ENCODE results near the gene TMCC1.

TMCC1 gene

GRCh38 chr3:129692743-129693142 is 200.8 kb downstream of the TMCC1 start:
- H3K14ac ChIP-seq (ENCODE audit: low read length in 2 of 2) = no peak overlapping the region

DNA sequence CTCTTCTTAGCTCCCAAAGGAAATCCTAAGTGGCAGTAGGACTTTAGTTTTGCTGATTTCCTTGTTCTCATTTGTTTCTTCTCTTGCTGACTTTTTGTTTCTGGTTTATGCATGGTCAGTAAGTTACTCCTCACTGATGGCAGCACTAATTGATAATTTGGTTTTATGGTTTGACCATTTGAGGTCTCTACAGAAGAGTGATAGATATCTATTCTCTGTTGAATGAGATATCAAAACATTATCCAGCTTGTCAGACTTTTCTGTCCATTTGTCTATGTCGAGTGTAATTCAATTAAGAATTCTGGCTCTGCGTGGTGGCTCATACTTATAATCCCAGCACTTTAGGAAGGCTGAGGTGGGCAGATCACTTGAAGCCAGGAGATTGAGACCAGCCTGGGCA is 202.5 kb downstream of the TMCC1 start:
- Histone ChIP-seq H3K36me3 (ENCODE audit: control insufficient read depth in 1 of 2, insufficient read depth in 2 of 2, low read depth in 1 of 2, low read length in 2 of 2) (peaks cover 0 to 3% of the 10 kb centered on the region in 2 experiments), H3K23ac (ENCODE audit: low read length in 2 of 2) (no peak overlapping the region), H3K4me3 (ENCODE audit: insufficient read depth in 1 of 2, low read depth in 1 of 2, low read length in 2 of 2) (no peak overlapping the region), H2BK15ac (ENCODE audit: low read depth, poor library complexity, severe bottlenecking) (no peak overlapping the region), H2BK12ac (ENCODE audit: low read length in 2 of 2) (no peak overlapping the region), H4K91ac (ENCODE audit: low read length) (no peak overlapping the region), H2BK120ac (ENCODE audit: low read depth, low read length) (no peak overlapping the region), H3K27ac (ENCODE audit: low read length, poor library complexity, severe bottlenecking) (no peak overlapping the region), H3K14ac (ENCODE audit: low read length in 2 of 2) (no peak overlapping the region), H3K9ac (ENCODE audit: low read length) (no peak overlapping the region), H3K4ac (ENCODE audit: low read depth in 1 of 2, low read length in 2 of 2) (no peak overlapping the region), H2AFZ (ENCODE audit: low read depth, low read length) (no peak overlapping the region), H3K4me1 (ENCODE audit: control insufficient read depth, insufficient read depth, low read depth, low read length) (peaks cover 4% of the 10 kb centered on the region), H4K8ac (ENCODE audit: low read length) (no peak overlapping the region), H3K9me3 (ENCODE audit: control insufficient read depth, low read length) (no peaks in the 10 kb centered on the region), H3K79me1 (replicated peaks; ENCODE audit: low read length, poor library complexity, severe bottlenecking) (peaks cover 8% of the 10 kb centered on the region), H3K4me2 (ENCODE audit: low read length, poor library complexity, severe bottlenecking) (no peak overlapping the region), H3K18ac (ENCODE audit: low read depth in 1 of 2, low read length in 2 of 2) (no peak overlapping the region), H2AK5ac (ENCODE audit: low read length, severe bottlenecking) (no peak overlapping the region), H3K27me3 (ENCODE audit: control insufficient read depth in 1 of 2, insufficient read depth in 1 of 2, low read length in 2 of 2) (no peaks in the 10 kb centered on the region), H2BK5ac (ENCODE audit: low read depth, low read length, poor library complexity, severe bottlenecking) (no peak overlapping the region)
- 100% methylated on average over 2 of the region's 2 CpGs for whole genome bisulfite sequencing
- no peak for DNase-seq

More at GRCh38 chr3:129692743-129693142, 200.8 kb downstream of the TMCC1 start:
- Histone ChIP-seq H2BK5ac (ENCODE audit: low read depth, low read length, poor library complexity, severe bottlenecking) (no peak overlapping the region), H4K91ac (ENCODE audit: low read length) (no peak overlapping the region), H2AK5ac (ENCODE audit: low read length, severe bottlenecking) (no peak overlapping the region), H3K27ac (ENCODE audit: low read length, poor library complexity, severe bottlenecking) (no peak overlapping the region), H3K9me3 (ENCODE audit: control insufficient read depth, low read length) (no peaks in the 10 kb centered on the region), H3K79me1 (replicated peaks; ENCODE audit: low read length, poor library complexity, severe bottlenecking) (peaks cover 14% of the 10 kb centered on the region), H3K36me3 (ENCODE audit: control insufficient read depth in 1 of 2, insufficient read depth in 2 of 2, low read depth in 1 of 2, low read length in 2 of 2) (peaks cover 3 to 7% of the 10 kb centered on the region in 2 experiments), H4K8ac (ENCODE audit: low read length) (no peak overlapping the region), H2BK15ac (ENCODE audit: low read depth, poor library complexity, severe bottlenecking) (no peak overlapping the region), H3K27me3 (ENCODE audit: control insufficient read depth in 1 of 2, insufficient read depth in 1 of 2, low read length in 2 of 2) (no peaks in the 10 kb centered on the region), H3K23ac (ENCODE audit: low read length in 2 of 2) (no peak overlapping the region), H3K4ac (ENCODE audit: low read depth in 1 of 2, low read length in 2 of 2) (no peak overlapping the region), H2BK120ac (ENCODE audit: low read depth, low read length) (no peak overlapping the region), H3K4me2 (ENCODE audit: low read length, poor library complexity, severe bottlenecking) (no peak overlapping the region), H2AFZ (ENCODE audit: low read depth, low read length) (no peak overlapping the region), H2BK12ac (ENCODE audit: low read length in 2 of 2) (no peak overlapping the region), H3K4me3 (ENCODE audit: insufficient read depth in 1 of 2, low read depth in 1 of 2, low read length in 2 of 2) (no peak overlapping the region), H3K18ac (ENCODE audit: low read depth in 1 of 2, low read length in 2 of 2) (no peak overlapping the region), H3K9ac (ENCODE audit: low read length) (no peak overlapping the region), H3K4me1 (ENCODE audit: control insufficient read depth, insufficient read depth, low read depth, low read length) (peaks cover 4% of the 10 kb centered on the region)
- DNase-seq = no peak
- 100% methylated on average over 1 of the region's 2 CpGs for WGBS

DNA sequence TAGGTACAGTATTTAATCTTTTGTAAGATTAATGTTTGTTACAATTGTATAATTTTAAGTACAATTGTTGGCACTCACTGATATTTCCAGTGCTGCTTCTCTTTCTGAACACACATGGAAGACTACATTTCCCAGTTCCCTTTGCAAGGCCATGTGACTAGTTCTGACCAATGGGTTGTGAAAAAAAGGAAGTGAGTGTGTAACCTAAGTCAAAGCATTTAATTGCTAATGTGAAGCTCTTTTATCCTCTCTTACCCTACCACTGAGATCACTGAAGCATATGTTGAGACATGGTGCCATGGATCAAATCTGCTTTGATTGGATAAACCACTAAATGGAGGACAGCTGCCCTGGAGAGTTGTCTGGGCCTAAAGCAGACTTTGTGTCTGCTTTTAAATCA is 203.1 kb downstream of the TMCC1 start:
- H3K36me3 ChIP-seq (ENCODE audit: control insufficient read depth in 1 of 2, insufficient read depth in 2 of 2, low read depth in 1 of 2, low read length in 2 of 2) = peaks cover 0 to 3% of the 10 kb centered on the region in 2 experiments
- peaks cover 4% of the 10 kb centered on the region for H3K4me1 ChIP-seq (ENCODE audit: control insufficient read depth, insufficient read depth, low read depth, low read length)
- DNase-seq = peak; percentile 75
- H4K8ac ChIP-seq (ENCODE audit: low read length) = no peak overlapping the region
- H2AK5ac ChIP-seq (ENCODE audit: low read length, severe bottlenecking) = no peak overlapping the region
- no peak overlapping the region for H3K4me2 ChIP-seq (ENCODE audit: low read length, poor library complexity, severe bottlenecking)
- no peak overlapping the region for H3K27ac ChIP-seq (ENCODE audit: low read length, poor library complexity, severe bottlenecking)
- no peak overlapping the region for H2BK120ac ChIP-seq (ENCODE audit: low read depth, low read length)
- H3K79me1 ChIP-seq (replicated peaks; ENCODE audit: low read length, poor library complexity, severe bottlenecking) = peaks cover 10% of the 10 kb centered on the region
- no peak overlapping the region for H3K23ac ChIP-seq (ENCODE audit: low read length in 2 of 2)
- no peak overlapping the region for H3K4me3 ChIP-seq (ENCODE audit: insufficient read depth in 1 of 2, low read depth in 1 of 2, low read length in 2 of 2)
- no peak overlapping the region for H2BK5ac ChIP-seq (ENCODE audit: low read depth, low read length, poor library complexity, severe bottlenecking)
- no peak overlapping the region for H2BK15ac ChIP-seq (ENCODE audit: low read depth, poor library complexity, severe bottlenecking)
- no peaks in the 10 kb centered on the region for H3K9me3 ChIP-seq (ENCODE audit: control insufficient read depth, low read length)
- H3K9ac ChIP-seq (ENCODE audit: low read length) = no peak overlapping the region
- H3K27me3 ChIP-seq (ENCODE audit: control insufficient read depth in 1 of 2, insufficient read depth in 1 of 2, low read length in 2 of 2) = no peaks in the 10 kb centered on the region
- H3K18ac ChIP-seq (ENCODE audit: low read depth in 1 of 2, low read length in 2 of 2) = no peak overlapping the region
- H3K4ac ChIP-seq (ENCODE audit: low read depth in 1 of 2, low read length in 2 of 2) = no peak overlapping the region
- no peak overlapping the region for H4K91ac ChIP-seq (ENCODE audit: low read length)
- no peak overlapping the region for H2BK12ac ChIP-seq (ENCODE audit: low read length in 2 of 2)
- no peak overlapping the region for H2AFZ ChIP-seq (ENCODE audit: low read depth, low read length)
- no peak overlapping the region for H3K14ac ChIP-seq (ENCODE audit: low read length in 2 of 2)

DNA sequence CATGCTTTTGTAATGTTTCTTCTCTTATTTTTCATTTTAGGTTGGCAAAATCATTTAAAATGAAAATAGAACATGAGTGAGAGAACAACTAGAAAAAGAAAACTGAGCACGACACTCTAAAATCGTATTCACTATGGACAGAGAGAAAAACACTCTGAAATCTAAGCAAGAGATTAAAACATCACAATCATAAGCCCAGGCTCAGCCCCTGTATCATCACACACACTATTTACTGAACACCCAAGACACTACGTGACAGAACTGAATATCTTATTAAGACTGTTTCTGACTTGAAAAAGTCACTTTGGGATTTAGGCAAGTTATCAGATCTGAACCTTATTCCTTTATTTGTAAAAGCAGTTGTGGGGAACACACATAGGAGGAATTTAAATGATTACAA is 204.5 kb downstream of the TMCC1 start:
- H3K9ac ChIP-seq (ENCODE audit: low read length) = peak overlapping the region; percentile 80
- no peak overlapping the region for H4K8ac ChIP-seq (ENCODE audit: low read length)

More for the DNA sequence above, 204.5 kb downstream of the TMCC1 start:
- Histone ChIP-seq H2BK15ac (ENCODE audit: low read depth, poor library complexity, severe bottlenecking) (no peak overlapping the region), H3K79me1 (replicated peaks; ENCODE audit: low read length, poor library complexity, severe bottlenecking) (peaks cover 16% of the 10 kb centered on the region), H3K27me3 (ENCODE audit: control insufficient read depth in 1 of 2, insufficient read depth in 1 of 2, low read length in 2 of 2) (no peaks in the 10 kb centered on the region), H3K4me2 (ENCODE audit: low read length, poor library complexity, severe bottlenecking) (no peak overlapping the region), H2AK5ac (ENCODE audit: low read length, severe bottlenecking) (no peak overlapping the region), H3K36me3 (ENCODE audit: control insufficient read depth in 1 of 2, insufficient read depth in 2 of 2, low read depth in 1 of 2, low read length in 2 of 2) (peaks cover 0 to 3% of the 10 kb centered on the region in 2 experiments), H4K91ac (ENCODE audit: low read length) (no peak overlapping the region), H2BK12ac (ENCODE audit: low read length in 2 of 2) (no peak overlapping the region), H3K4me1 (ENCODE audit: control insufficient read depth, insufficient read depth, low read depth, low read length) (peaks cover 4% of the 10 kb centered on the region), H3K18ac (ENCODE audit: low read depth in 1 of 2, low read length in 2 of 2) (no peak overlapping the region), H3K9me3 (ENCODE audit: control insufficient read depth, low read length) (no peaks in the 10 kb centered on the region), H3K23ac (ENCODE audit: low read length in 2 of 2) (no peak overlapping the region), H3K4ac (ENCODE audit: low read depth in 1 of 2, low read length in 2 of 2) (no peak overlapping the region), H2BK5ac (ENCODE audit: low read depth, low read length, poor library complexity, severe bottlenecking) (no peak overlapping the region), H3K4me3 (ENCODE audit: insufficient read depth in 1 of 2, low read depth in 1 of 2, low read length in 2 of 2) (peak overlapping the region in 1 of 2 experiments; percentile 72), H2BK120ac (ENCODE audit: low read depth, low read length) (no peak overlapping the region), H2AFZ (ENCODE audit: low read depth, low read length) (no peak overlapping the region), H3K14ac (ENCODE audit: low read length in 2 of 2) (no peak overlapping the region), H3K27ac (ENCODE audit: low read length, poor library complexity, severe bottlenecking) (no peak overlapping the region)
- WGBS = 100% methylated on average over 2 of the region's 3 CpGs
- DNase-seq = no peak
